Measurements from ENCODE around the gene SBK3. TPM values are rescaled to one million over a fixed set of nuclear protein-coding genes. Genes with fewer than 3 reads are reported as not detected.

SBK3 gene
- total RNA-seq, 1 experiment from 2014 or later, result 1.2 TPM

DNA sequence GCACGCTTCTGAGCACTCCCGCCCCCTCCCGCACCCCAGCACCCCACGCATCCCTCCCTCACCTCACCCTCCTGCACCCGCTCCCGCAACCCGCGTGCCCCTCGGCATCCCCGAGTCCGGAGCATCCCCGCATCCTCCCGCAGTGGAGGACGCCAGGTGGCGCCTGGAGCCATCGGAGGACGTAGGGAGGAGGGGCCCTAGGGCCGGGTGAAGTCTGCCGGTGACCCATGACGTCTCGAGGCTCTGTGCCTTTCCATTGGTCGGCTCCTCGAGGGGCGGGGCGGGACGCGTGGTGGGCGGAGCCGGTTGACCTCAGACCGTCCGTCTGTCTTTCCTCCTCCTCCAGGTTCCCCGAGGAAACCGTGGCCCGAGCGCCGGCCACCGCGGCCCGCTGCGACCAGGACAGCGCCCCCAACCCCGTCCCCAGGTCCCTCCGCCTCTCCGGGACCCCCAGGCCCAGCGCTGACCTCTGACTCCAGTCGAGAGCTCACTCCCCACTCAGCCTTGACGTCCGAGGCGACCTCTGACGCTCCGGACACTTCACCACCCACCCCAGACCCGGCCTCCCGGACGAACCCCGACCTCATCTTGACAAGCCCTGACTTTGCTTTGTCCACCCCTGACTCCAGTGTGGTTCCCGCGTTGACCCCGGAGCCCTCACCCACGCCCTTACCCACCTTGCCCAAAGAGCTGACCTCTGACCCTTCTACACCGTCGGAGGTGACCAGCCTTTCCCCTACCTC lies 28.3 kb downstream of the SBK3 start:
- POLR2A ChIA-PET, result no interaction called here
- intact Hi-C loops (cut with micrococcal nuclease), result loop anchor here (1.0 kb wide), 2 partner anchors 89 to 114 kb away; no protein-coding TSS in a partner anchor
- RAD21 ChIA-PET (ENCODE audit: low non-redundant PET in 1 of 2, low total read pairs in 2 of 2, uncharacterized antibody in 2 of 2, unreplicated experiment in 2 of 2), result interaction anchor here (0.8 to 1.3 kb wide), 3 partner anchors 89 to 115 kb away, joined by 3 to 4 read pairs (median 4); no protein-coding TSS in a partner anchor
- H3K79me2 ChIP-seq (ENCODE audit: insufficient read depth, low read length), result no peaks in the 10 kb centered on the region
- H3K9me3 ChIP-seq (ENCODE audit: control insufficient read depth in 1 of 2, insufficient read depth in 1 of 2, low read depth in 1 of 2, low read length in 2 of 2), result no peaks in the 10 kb centered on the region
- no peaks in the 10 kb centered on the region for H3K36me3 ChIP-seq (ENCODE audit: control insufficient read depth in 1 of 2, insufficient read depth in 2 of 2, low read length in 2 of 2)
- CTCF ChIA-PET, result interaction anchor here (1.2 to 2.1 kb wide), 3 partner anchors 89 to 115 kb away, joined by 4 to 20 read pairs (median 8); partner anchors contain the start of genes ZNF784 and ZNF865
- H3K4me1 ChIP-seq (ENCODE audit: control insufficient read depth in 1 of 2, insufficient read depth in 2 of 2, low read length in 2 of 2), result peaks cover 4 to 8% of the 10 kb centered on the region in 2 experiments; a peak in 3 of 4 replicates
- no peaks in the 10 kb centered on the region for H3K9me2 ChIP-seq (ENCODE audit: insufficient read depth)
- peak; percentile 99 for ATAC-seq
- peak overlapping the region; percentile 50; the same call in 1 of the 2 replicates for H3K27ac ChIP-seq (ENCODE audit: low read depth, low read length)
- no peaks in the 10 kb centered on the region for H3K27me3 ChIP-seq (ENCODE audit: insufficient read depth, low read length)
- no TSS peak for BruUV-seq (replicated peaks)
- no peaks in the 10 kb centered on the region for H4K20me1 ChIP-seq (ENCODE audit: insufficient read depth)
- DNase-seq (ENCODE audit: low read depth, low spot score), result peak; percentile 87
- H3K4me3 ChIP-seq (replicated peaks in 1 of 2; ENCODE audit: low read depth in 1 of 2, low read length in 2 of 2), result peak overlapping the region; percentile 44 to 57
- peak overlapping the region; percentile 74 for H2AFZ ChIP-seq (ENCODE audit: low read depth, low read length, poor library complexity, severe bottlenecking)
- H3K4me2 ChIP-seq (ENCODE audit: low read length), result peak overlapping the region; percentile 86
- H3K9ac ChIP-seq (ENCODE audit: low read length), result peak overlapping the region; percentile 67
- TF ChIP-seq ZNF274 (IDR thresholded peaks at IDR 0.05; ENCODE audit: low read depth, low read length), result no peak
- no peak for TF ChIP-seq ZFX (IDR thresholded peaks at IDR 0.05)
- TF ChIP-seq CEBPB (IDR thresholded peaks at IDR 0.05; ENCODE audit: low read depth), result no peak
- TF ChIP-seq CTCF (IDR thresholded peaks at IDR 0.05 in 2 of 3, conservative IDR thresholded peaks at IDR 0.05 in 1 of 3; ENCODE audit: borderline replicate concordance in 1 of 3, insufficient read depth in 1 of 3, low read depth in 2 of 3, low read length in 2 of 3), result peak; percentile 79 to 96 (median 90)
- no peak for TF ChIP-seq EZH2 (IDR thresholded peaks at IDR 0.05)
- TF ChIP-seq RAD21 (IDR thresholded peaks at IDR 0.05; ENCODE audit: low read depth), result peak; percentile 100
- TF ChIP-seq TCF7L2 (IDR thresholded peaks at IDR 0.05; ENCODE audit: borderline replicate concordance, extremely low read depth, insufficient read depth, insufficient read length), result no peak
- no peak for TF ChIP-seq ELF1 (IDR thresholded peaks at IDR 0.05; ENCODE audit: borderline replicate concordance, low read depth)
- no peak for TF ChIP-seq EGR1 (IDR thresholded peaks at IDR 0.05; ENCODE audit: low read depth)
- peak; percentile 76 for TF ChIP-seq SP1 (IDR thresholded peaks at IDR 0.05; ENCODE audit: low read depth)
- TF ChIP-seq EZH2phosphoT487 (IDR thresholded peaks at IDR 0.05; ENCODE audit: borderline replicate concordance), result no peak
- TF ChIP-seq POLR2A (IDR thresholded peaks at IDR 0.05; ENCODE audit: borderline replicate concordance, extremely low read depth, insufficient read depth, insufficient read length), result no peak
- no peak for TF ChIP-seq JUND (IDR thresholded peaks at IDR 0.05)
- no peak for TF ChIP-seq ZBTB33 (IDR thresholded peaks at IDR 0.05; ENCODE audit: extremely low read depth, insufficient replicate concordance, low read length)
- no peak for TF ChIP-seq SRF (IDR thresholded peaks at IDR 0.05; ENCODE audit: low read depth)
- TF ChIP-seq YY1 (IDR thresholded peaks at IDR 0.05; ENCODE audit: extremely low read depth, insufficient replicate concordance, low read depth, low read length), result no peak
- TF ChIP-seq, protein P1, sequence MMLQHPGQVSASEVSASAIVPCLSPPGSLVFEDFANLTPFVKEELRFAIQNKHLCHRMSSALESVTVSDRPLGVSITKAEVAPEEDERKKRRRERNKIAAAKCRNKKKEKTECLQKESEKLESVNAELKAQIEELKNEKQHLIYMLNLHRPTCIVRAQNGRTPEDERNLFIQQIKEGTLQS (IDR thresholded peaks at IDR 0.05), result no peak
- TF ChIP-seq CBX3 (IDR thresholded peaks at IDR 0.05; ENCODE audit: low read depth), result no peak
- no peak for TF ChIP-seq FOSL1 (IDR thresholded peaks at IDR 0.05; ENCODE audit: low read depth)
- peak; percentile 54; the same call in 1 of the 2 replicates for TF ChIP-seq POLR2AphosphoS5 (IDR thresholded peaks at IDR 0.05; ENCODE audit: low read depth, low read length)

Measured in HCT116 (cell line).